GM18867 (cell line): Measurements from ENCODE around the gene GNA14.
"Not testable (repeated sequence)": the region's sequence is repeated elsewhere in the genome, so short reads cannot be mapped to it uniquely, and the experiment has no call there.

Experiments used
- ATAC-seq: cut with Tn5 transposase; IDR thresholded peaks from one replicate; pipeline ENCODE4 v1.9.1; 2021; ENCODE audit warnings: mild to moderate bottlenecking, moderate library complexity; ENCODE audit not compliant: unreplicated experiment

The GNA14 gene

GRCh38 chr9:77648234-77649108 is at the start of gene GNA14:
Gene GNA14 (minus strand): TSS chr9:77648322. CDS start chr9:77647793, 529 bp downstream.
- ATAC-seq = no peak

- ATAC-seq = no peak
Observed at GRCh38 chr9:77697238-77697984, 49.3 kb upstream of the GNA14 start.

GRCh38 chr9:77690723-77691122 is 42.6 kb upstream of the GNA14 start:
- not testable (repeated sequence) for ATAC-seq

- ATAC-seq = not testable (repeated sequence)
Observed at GRCh38 chr9:77690119-77690518, 42.0 kb upstream of the GNA14 start.

DNA sequence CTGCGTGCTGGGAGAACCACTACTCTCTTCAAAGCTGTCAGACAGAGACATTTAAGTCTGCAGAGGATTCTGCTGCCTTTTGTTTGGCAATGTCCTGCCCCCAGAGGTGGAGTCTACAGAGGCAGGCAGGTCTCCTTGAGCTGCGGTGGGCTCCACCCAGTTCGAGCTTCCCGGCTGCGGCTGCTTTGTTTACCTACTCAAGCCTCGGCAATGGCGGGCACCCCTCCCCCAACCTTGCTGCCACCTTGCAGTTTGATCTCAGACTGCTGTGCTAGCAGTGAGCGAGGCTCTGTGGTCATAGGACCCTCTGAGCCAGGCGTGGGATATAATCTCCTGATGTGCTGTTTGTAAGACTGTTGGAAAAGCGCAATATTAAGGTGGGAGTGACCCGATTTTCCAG is 39.6 kb upstream of the GNA14 start:
- not testable (repeated sequence) for ATAC-seq

GRCh38 chr9:77680581-77680980 is 32.5 kb upstream of the GNA14 start:
- ATAC-seq = no peak

- ATAC-seq = no peak
Observed at GRCh38 chr9:77679661-77680368, 31.7 kb upstream of the GNA14 start.

DNA sequence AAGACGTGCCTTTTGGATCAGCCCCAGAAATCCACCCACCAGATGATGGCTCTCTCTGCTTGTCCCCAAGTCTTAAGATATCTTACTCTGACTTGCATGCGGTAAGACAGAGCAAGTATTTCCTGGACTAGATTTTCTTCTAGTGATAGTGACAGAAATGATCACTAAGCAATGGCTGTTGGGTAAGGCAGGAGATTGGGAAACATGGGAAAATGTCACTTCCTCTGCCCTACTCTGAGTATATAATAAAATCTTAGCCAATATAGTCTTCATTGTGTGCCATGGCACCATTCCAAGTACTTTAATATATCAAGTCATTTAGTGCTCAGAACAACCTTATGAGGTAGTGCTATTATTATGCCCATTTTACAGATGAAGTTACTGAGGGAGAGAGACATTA is 31.0 kb upstream of the GNA14 start:
- ATAC-seq = no peak

DNA sequence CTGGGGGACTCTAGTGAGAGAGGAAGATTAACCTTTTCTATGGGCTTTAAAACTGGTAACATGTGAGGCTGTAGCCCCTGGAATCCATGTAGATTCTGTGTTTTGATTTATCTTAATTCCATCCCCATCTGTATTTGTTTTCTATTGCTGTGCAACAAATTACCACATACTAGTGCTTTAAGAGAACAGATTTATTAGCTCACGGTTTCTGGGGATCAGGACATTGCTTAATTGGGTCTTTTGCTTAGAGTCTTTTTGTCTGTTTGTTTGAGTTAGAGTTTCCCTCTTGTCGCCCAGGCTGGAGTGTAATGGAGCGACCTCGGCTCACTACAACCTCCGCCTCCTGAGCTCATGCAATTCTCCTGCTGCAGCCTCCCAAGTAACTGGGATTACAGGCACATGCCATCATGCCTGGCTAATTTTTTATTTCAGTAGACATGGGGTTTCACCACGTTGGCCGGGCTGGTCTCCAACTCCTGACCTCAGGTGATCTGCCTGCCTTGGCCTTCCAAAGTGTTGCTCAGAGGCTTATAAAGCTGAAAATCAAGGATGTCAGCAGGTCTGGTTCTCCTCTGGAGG is 29.9 kb upstream of the GNA14 start:
- no peak for ATAC-seq

GRCh38 chr9:77677397-77677796 is 29.3 kb upstream of the GNA14 start:
- ATAC-seq = no peak

DNA sequence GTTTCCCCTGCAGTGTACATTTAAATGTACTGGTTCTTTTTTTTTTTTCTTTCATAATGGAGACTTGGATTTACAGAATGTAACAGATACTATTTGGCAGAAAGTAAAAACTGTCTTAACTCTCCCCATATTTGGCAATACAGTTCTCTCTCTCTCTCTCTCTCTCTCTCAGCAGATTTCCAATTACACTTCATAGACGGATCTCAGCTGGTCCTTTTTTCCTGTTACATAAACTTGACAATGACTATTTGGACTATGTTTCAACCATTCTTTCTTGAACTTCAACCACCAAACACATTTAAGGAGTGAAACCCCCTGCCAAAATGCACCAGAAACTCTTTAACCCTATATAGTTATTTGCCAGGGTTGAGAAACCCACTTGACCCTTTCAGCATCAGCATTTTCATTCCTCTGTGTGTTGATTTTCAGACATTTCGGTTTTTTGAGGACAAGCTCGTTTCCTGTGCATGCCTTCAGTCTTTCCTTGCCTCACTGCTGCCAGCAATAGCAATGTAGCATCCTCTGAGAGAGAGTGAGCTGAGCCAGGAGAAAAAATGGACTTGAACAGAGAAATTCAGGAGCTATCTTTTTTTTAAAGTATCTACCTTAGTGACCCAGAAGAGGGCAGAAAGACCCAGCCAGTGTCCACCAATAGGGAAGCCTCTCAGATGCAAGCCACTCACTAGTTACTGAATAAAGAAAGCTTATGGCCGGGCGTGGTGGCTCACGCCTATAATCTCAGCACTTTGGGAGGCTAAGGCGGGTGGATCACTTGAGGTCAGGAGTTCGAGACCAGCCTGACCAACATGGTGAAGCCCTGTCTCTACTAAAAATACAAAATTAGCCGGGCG is 26.0 kb upstream of the GNA14 start:
- ATAC-seq = no peak

DNA sequence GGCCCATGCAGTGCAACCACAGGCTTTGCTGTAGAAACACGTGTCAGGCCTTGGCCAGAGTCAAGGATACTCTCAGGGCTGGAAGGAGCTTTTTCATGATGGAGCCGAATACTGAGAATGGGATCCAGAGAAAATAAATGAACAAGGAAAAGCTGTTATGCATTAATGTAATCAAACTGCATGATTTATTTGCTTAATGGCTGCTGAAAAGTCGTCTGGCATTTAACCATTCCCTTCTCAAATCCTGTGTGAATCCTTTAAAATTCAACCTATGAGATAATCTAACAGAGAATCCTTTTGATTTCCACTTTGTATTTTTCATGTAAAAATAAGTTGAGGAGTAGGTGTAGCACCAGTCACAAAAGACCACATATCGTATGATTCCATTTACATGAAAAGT is 24.1 kb upstream of the GNA14 start:
- no peak for ATAC-seq

DNA sequence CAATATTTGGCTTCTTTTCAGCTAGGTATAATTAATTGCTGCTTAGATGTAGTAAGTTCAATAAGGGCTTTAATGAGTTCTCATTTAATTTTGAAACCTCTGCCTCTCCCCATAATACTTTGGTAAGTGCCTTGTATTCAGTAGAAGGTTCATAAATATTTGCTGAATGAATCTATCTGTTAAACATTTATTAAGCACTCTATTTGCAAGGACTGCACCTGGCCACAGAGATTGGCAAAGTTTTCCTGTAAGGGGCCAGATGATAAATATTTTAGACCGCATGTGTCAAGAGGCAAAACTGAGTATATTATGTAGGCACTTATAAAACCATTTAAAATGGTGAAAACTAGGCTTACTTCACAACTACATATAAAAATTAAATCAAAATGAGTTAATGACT is 19.0 kb upstream of the GNA14 start:
- ATAC-seq = no peak

DNA sequence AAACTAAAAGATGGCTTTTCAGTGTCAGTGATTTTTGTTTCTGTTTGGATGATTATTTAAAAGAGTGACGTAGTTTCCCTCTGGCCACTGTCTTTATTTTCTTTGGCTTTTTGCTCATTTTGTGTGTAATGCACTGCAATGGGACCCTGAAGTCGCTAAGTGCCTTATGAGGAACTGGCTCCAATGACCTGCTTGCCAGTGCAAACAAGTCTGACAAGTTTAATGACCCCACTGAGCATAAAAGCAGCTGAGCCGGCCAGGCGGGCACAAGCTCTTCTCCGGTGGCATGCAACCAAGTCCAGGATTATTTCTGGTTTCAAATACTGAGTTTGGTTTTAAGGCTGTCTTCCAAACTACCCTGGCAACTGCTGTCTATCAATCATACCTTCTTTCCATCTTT is 15.6 kb upstream of the GNA14 start:
- ATAC-seq = no peak

DNA sequence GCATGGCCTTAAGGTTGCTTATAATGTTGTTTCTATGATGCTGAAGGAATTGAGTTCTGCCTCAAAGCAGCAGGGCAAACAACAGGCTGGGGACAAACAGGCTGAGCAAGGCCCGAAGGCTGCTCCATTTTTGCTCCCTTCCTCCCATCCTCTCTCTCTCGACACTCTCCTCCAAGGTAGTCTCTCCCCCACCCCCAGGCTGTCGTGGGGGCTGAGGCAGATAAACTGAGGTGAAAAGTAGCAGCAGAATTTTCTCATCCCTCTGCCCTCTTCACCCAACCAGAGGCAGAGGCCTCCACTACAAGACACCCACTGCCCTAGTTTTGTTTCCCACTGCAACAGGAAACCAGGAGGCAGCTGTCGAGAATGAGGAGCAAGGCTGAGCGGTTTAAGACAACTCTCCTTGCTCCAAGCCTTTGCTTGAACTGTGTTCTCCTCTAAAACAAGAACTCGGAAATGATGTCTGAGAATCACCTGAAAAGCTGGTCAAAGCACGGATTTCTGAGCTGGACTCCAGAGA is 13.5 kb upstream of the GNA14 start:
- no peak for ATAC-seq

GRCh38 chr9:77659926-77660325 is 11.8 kb upstream of the GNA14 start:
- ATAC-seq = no peak

- no peak for ATAC-seq
Observed at GRCh38 chr9:77651203-77651602, 3.1 kb upstream of the GNA14 start.

GRCh38 chr9:77649109-77649812 is 1.1 kb upstream of the GNA14 start:
- ATAC-seq = no peak
